PC-9 (cell line): ENCODE results near the gene RNF4. TPM values are rescaled to one million over a fixed set of nuclear protein-coding genes. Genes with fewer than 3 reads are reported as not detected.

Source experiments
- BruUV-seq: library from RNA; stranded (reverse); fragments of 400-500 nt; replicated peaks from 2 replicates; lab custom pipeline; 2021; lab: Mats Ljungman, UMichigan
- CTCF ChIA-PET: fragments of 300-600 bp; sonication (Branson Sonifier 250); formaldehyde crosslinking; loops from one replicate; lab custom pipeline; 2022; ENCODE audit warnings: antibody characterized with exemption; lab: Charles Lee
- POLR2A ChIA-PET: fragments of 300-600 bp; sonication (Branson Sonifier 250); formaldehyde crosslinking; loops from one replicate; lab custom pipeline; 2022; ENCODE audit warnings: antibody characterized with exemption; ENCODE audit not compliant: unreplicated experiment; lab: Charles Lee
- DNase-seq, 2 experiments: peaks; one replicate each; pipeline versions ENCODE4 v3.0.0 to v3.0.0-alpha.2; 2015 to 2022; ENCODE audit warnings: mixed read lengths in 1 of 2
- H2AFZ ChIP-seq: fragments of 200-600 bp; sonication (generic); 2 replicates; pipeline ENCODE4 v1.8.1; 2017; ENCODE audit warnings: antibody characterized with exemption
- H3F3A ChIP-seq: fragments of 200-600 bp; sonication (generic); 2 replicates; pipeline ENCODE4 v1.8.1; 2017; ENCODE audit warnings: antibody characterized with exemption, mild to moderate bottlenecking, low read depth; ENCODE audit not compliant: insufficient read depth
- H3K27ac ChIP-seq: fragments of 200-600 bp; sonication (generic); 2 replicates; pipeline ENCODE4 v1.6.1; 2016; ENCODE audit warnings: mixed run types
- H3K27me3 ChIP-seq: fragments of 200-600 bp; sonication (generic); 2 replicates; pipeline ENCODE4 v1.6.1; 2016; ENCODE audit warnings: low read depth, mixed run types; ENCODE audit not compliant: insufficient read depth
- H3K36me3 ChIP-seq: fragments of 200-600 bp; sonication (generic); 2 replicates; pipeline ENCODE4 v1.6.1; 2016; ENCODE audit warnings: low read depth, mixed run types
- H3K4me1 ChIP-seq: fragments of 200-600 bp; sonication (generic); replicated peaks from 2 replicates; pipeline ENCODE4 v1.6.1; 2016; ENCODE audit warnings: mixed run types; ENCODE audit not compliant: insufficient read depth
- H3K4me2 ChIP-seq: fragments of 200-600 bp; sonication (generic); 2 replicates; pipeline ENCODE4 v1.6.1; 2017; ENCODE audit warnings: mixed run types
- H3K4me3 ChIP-seq: fragments of 200-600 bp; sonication (generic); 2 replicates; pipeline ENCODE4 v1.6.1; 2016; ENCODE audit warnings: mixed run types
- H3K79me2 ChIP-seq: fragments of 200-600 bp; sonication (generic); 2 replicates; pipeline ENCODE4 v1.6.1; 2017; ENCODE audit warnings: low read depth, mixed run types
- H3K9me2 ChIP-seq: fragments of 200-600 bp; sonication (generic); 2 replicates; pipeline ENCODE4 v1.8.1; 2017; ENCODE audit warnings: mild to moderate bottlenecking; ENCODE audit not compliant: insufficient read depth
- H3K9me3 ChIP-seq: fragments of 200-600 bp; sonication (generic); 2 replicates; pipeline ENCODE4 v1.8.1; 2016; ENCODE audit warnings: low read depth; ENCODE audit not compliant: insufficient read depth
- H4K20me1 ChIP-seq: fragments of 200-600 bp; sonication (generic); 2 replicates; pipeline ENCODE4 v1.8.1; 2017; ENCODE audit not compliant: insufficient read depth
- CTCF ChIP-seq: fragments of 200-600 bp; sonication (generic); conservative IDR thresholded peaks from 2 replicates; pipeline ENCODE4 v1.6.1; 2017; ENCODE audit warnings: mixed run types, antibody characterized with exemption, mild to moderate bottlenecking, moderate library complexity
- EZH2 ChIP-seq: fragments of 200-600 bp; sonication (generic); IDR thresholded peaks from 2 replicates; pipeline ENCODE4 v1.8.0; 2017; ENCODE audit warnings: antibody characterized with exemption, low read depth
- intact Hi-C: fragments of 100-400 bp; cut with micrococcal nuclease; formaldehyde crosslinking; loops from one replicate; pipeline ENCODE4 v1.10.0; 2022; ENCODE audit not compliant: unreplicated experiment
- total RNA-seq: library from RNA; stranded (reverse); gene quantifications from 2 replicates; pipeline ENCODE4 v1.2.3, GENCODE V29; 2021

The RNF4 gene
- total RNA-seq, 1 experiment from 2014 or later: 63.5 TPM

- no peak for TF ChIP-seq EZH2
- TF ChIP-seq CTCF: no peak
- no peaks in the 10 kb centered on the region for H3K36me3 ChIP-seq
- intact Hi-C loops: no loop called here
- no peak overlapping the region for H3K27ac ChIP-seq
- no peak overlapping the region for H3K4me2 ChIP-seq
- no peaks in the 10 kb centered on the region for H3K9me3 ChIP-seq
- ChIA-PET CTCF (no interaction called here), POLR2A (interaction anchor here (0.6 kb wide), 1 partner anchor 9 kb away, joined by 4 read pairs; no protein-coding TSS in a partner anchor)
- H4K20me1 ChIP-seq: no peaks in the 10 kb centered on the region
- no TSS peak for BruUV-seq
- no peaks in the 10 kb centered on the region for H3K9me2 ChIP-seq
- no peak for DNase-seq
- no peak overlapping the region for H2AFZ ChIP-seq
- H3K27me3 ChIP-seq: no peaks in the 10 kb centered on the region
- 0 out of 2 replicates have a peak, but pooled peaks cover 3% of the 10 kb centered on the region for H3F3A ChIP-seq
- no peak overlapping the region for H3K4me3 ChIP-seq
- no peaks in the 10 kb centered on the region for H3K4me1 ChIP-seq
- no peaks in the 10 kb centered on the region for H3K79me2 ChIP-seq
These were observed 47.7 kb downstream of the RNF4 start for GRCh38 chr4:2516635-2517034.

- Histone ChIP-seq H3K4me1 (no peaks in the 10 kb centered on the region), H3K9me3 (no peaks in the 10 kb centered on the region), H3K27ac (no peak overlapping the region), H3K79me2 (no peaks in the 10 kb centered on the region), H3K4me3 (no peak overlapping the region), H3F3A (no peaks in the 10 kb centered on the region; the same call in 1 of the 2 replicates), H3K4me2 (no peak overlapping the region), H3K9me2 (no peaks in the 10 kb centered on the region), H3K27me3 (no peaks in the 10 kb centered on the region), H4K20me1 (no peaks in the 10 kb centered on the region), H2AFZ (no peak overlapping the region), H3K36me3 (no peaks in the 10 kb centered on the region)
- TF ChIP-seq EZH2 (no peak), CTCF (no peak)
- no peak for DNase-seq
- POLR2A ChIA-PET: no interaction called here
- BruUV-seq: no TSS peak
- CTCF ChIA-PET: no interaction called here
- intact Hi-C loops: no loop called here
These were observed 57.7 kb downstream of the RNF4 start for GRCh38 chr4:2526559-2526958.

- H3K4me3 ChIP-seq: peak overlapping the region; percentile 81; the same call in 1 of the 2 replicates
- H3F3A ChIP-seq: no peaks in the 10 kb centered on the region
- no peaks in the 10 kb centered on the region for H3K27me3 ChIP-seq
- H3K27ac ChIP-seq: no peak overlapping the region
- POLR2A ChIA-PET: interaction anchor here (0.7 kb wide), 2 partner anchors 16 to 24 kb away, joined by 4 to 5 read pairs; no protein-coding TSS in a partner anchor
- intact Hi-C loops: loop anchor here (5.0 kb wide), 1 partner anchor 293 kb away; the partner anchor contains the start of genes HAUS3 and POLN
- H3K36me3 ChIP-seq: no peaks in the 10 kb centered on the region
- TF ChIP-seq CTCF (no peak), EZH2 (no peak)
- no peaks in the 10 kb centered on the region for H3K9me3 ChIP-seq
- no peak for DNase-seq
- BruUV-seq: no TSS peak
- H3K9me2 ChIP-seq: no peaks in the 10 kb centered on the region
- peaks cover 25% of the 10 kb centered on the region for H3K79me2 ChIP-seq
- H3K4me2 ChIP-seq: peak overlapping the region; percentile 86
- peaks cover 14% of the 10 kb centered on the region for H4K20me1 ChIP-seq
- CTCF ChIA-PET: no interaction called here
- no peak overlapping the region for H2AFZ ChIP-seq
- peaks cover 13% of the 10 kb centered on the region; the same call in 1 of the 2 replicates for H3K4me1 ChIP-seq
These were observed 66.0 kb downstream of the RNF4 start for GRCh38 chr4:2534904-2535375.
